Neutrophil (primary cell): ENCODE data around the gene HOXA4.

Experiments
- H3K27ac ChIP-seq: fragments of 200-600 bp; sonication (generic); 2 replicates; pipeline ENCODE4 v1.5.1; 2016; ENCODE audit warnings: mild to moderate bottlenecking, moderate library complexity
- H3K27me3 ChIP-seq: fragments of 200-600 bp; sonication (generic); 2 replicates; pipeline ENCODE4 v1.6.0; 2016; ENCODE audit warnings: mild to moderate bottlenecking
- H3K36me3 ChIP-seq: fragments of 200-600 bp; sonication (generic); 2 replicates; pipeline ENCODE4 v1.5.1; 2017
- H3K4me1 ChIP-seq, 2 experiments: fragments of 200-600 bp in 1 of 2; sonication (generic) in 1 of 2; 1 replicate in 1 of 2; 2 replicates in 1 of 2; pipeline versions ENCODE4 v1.5.1 to v1.6.1; 2013 to 2016; ENCODE audit warnings: low read depth in 1 of 2, low read length in 1 of 2, mild to moderate bottlenecking in 1 of 2, moderate library complexity in 1 of 2; ENCODE audit not compliant: control insufficient read depth in 1 of 2, insufficient read depth in 1 of 2
- H3K4me3 ChIP-seq, 2 experiments: fragments of 200-600 bp in 1 of 2; sonication (generic) in 1 of 2; 1 replicate in 1 of 2; 2 replicates in 1 of 2; pipeline ENCODE4 v1.5.1; 2013 to 2016; ENCODE audit warnings: low read depth in 1 of 2, low read length in 1 of 2, mild to moderate bottlenecking in 1 of 2, moderate library complexity in 1 of 2
- H3K9me3 ChIP-seq: fragments of 200-600 bp; sonication (generic); 2 replicates; pipeline ENCODE4 v1.5.1; 2016
- CTCF ChIP-seq: fragments of 200-600 bp; sonication (generic); IDR thresholded peaks from 2 replicates; pipeline ENCODE4 v1.5.1; 2016; ENCODE audit warnings: antibody characterized with exemption

The HOXA4 gene

GRCh38 chr7:27143023-27143949 is 12.7 kb upstream of the HOXA4 start, which contains the start of gene HOXA5:
Gene HOXA5, minus strand, starts transcription at chr7:27143681. Its CDS starts 74 bp downstream, at chr7:27143607.
- Histone ChIP-seq H3K4me3 (peak within 1 kb of the TSS; percentile 38 to 41), H3K27me3 (peaks cover 75% of the 10 kb centered on the region), H3K9me3 (no peaks in the 10 kb centered on the region), H3K4me1 (peaks cover 8 to 11% of the 10 kb centered on the region in 2 experiments), H3K36me3 (no peaks in the 10 kb centered on the region), H3K27ac (peak within 1 kb of the TSS; percentile 60)
- peak; percentile 45 for TF ChIP-seq CTCF

DNA sequence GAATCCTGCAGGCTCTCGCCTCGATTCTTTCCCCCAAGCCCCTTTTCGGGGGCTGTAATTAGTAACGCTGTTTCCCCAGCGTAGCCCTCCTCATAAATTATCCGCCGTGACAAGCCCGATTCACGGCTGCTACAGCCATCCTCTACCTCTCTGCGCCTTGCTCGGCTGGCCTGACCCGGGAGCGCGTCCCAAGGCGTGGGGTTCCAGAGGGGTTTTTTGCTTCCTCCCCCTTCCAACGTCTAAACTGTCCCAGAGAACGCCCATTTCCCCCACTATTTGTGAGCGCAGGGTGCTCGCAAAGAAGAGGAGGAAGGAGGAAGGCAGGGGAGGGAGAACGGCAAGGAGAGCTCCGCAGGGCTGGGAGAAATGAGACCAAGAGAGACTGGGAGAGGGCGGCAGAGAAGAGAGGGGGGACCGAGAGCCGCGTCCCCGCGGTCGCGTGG is 12.0 kb upstream of the HOXA4 start:
- H3K4me1 ChIP-seq: peaks cover 3 to 4% of the 10 kb centered on the region in 2 experiments
- no peaks in the 10 kb centered on the region for H3K9me3 ChIP-seq
- H3K4me3 ChIP-seq: peak overlapping the region; percentile 38 to 41
- peaks cover 75% of the 10 kb centered on the region for H3K27me3 ChIP-seq
- H3K36me3 ChIP-seq: no peaks in the 10 kb centered on the region
- TF ChIP-seq CTCF: no peak
- peak overlapping the region; percentile 60 for H3K27ac ChIP-seq

- H3K27me3 ChIP-seq: peaks cover 75% of the 10 kb centered on the region
- TF ChIP-seq CTCF: no peak
- no peaks in the 10 kb centered on the region for H3K36me3 ChIP-seq
- no peak overlapping the region for H3K27ac ChIP-seq
- no peaks in the 10 kb centered on the region for H3K4me1 ChIP-seq
- H3K4me3 ChIP-seq: peak overlapping the region; percentile 38 to 41
- no peaks in the 10 kb centered on the region for H3K9me3 ChIP-seq
These were observed 11.5 kb upstream of the HOXA4 start for GRCh38 chr7:27141923-27142579.

- Histone ChIP-seq H3K4me3 (no peak overlapping the region), H3K27me3 (peaks cover 75% of the 10 kb centered on the region), H3K9me3 (no peaks in the 10 kb centered on the region), H3K4me1 (no peaks in the 10 kb centered on the region), H3K27ac (no peak overlapping the region), H3K36me3 (no peaks in the 10 kb centered on the region)
- TF ChIP-seq CTCF: no peak
These were observed 10.8 kb upstream of the HOXA4 start for GRCh38 chr7:27141137-27141922.

DNA sequence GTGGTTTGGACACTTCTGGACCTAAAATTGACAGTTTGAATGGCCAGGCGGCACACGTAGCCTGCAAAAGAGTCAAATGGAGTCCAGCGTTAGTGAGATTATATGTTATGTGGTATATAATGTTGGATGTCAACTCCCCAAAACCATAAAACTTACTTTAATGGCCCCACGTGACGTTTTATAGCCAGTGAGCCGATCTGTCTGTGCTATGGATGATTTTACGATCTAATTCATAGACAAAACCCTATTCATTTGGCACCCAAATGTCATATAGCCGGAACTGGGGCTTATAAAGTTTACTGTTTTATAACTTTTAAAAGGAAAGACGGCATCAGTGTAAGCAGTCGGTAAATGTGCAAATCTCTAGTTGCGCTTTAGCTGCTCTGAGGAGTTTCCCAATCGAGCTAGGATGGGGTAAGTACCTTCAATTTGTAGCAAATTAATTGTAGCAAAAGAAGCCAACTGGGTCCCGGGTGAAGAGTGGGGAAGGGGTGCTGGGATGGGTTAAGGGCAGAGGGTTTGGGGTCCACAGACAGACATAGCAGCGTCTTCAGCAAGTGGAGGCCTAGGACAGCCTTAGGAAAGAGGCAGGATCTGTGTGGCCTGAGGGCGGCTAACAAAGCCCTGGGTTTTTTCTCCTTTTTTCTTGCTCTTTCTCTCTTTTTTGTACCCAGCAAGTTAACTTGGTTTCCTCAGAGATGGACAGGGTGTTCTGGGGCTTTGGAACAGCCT is 9.7 kb upstream of the HOXA4 start:
- no peak for TF ChIP-seq CTCF
- H3K9me3 ChIP-seq: no peaks in the 10 kb centered on the region
- H3K4me1 ChIP-seq: peaks cover 4 to 8% of the 10 kb centered on the region in 2 experiments
- H3K27me3 ChIP-seq: peaks cover 75% of the 10 kb centered on the region
- H3K4me3 ChIP-seq: no peak overlapping the region
- H3K36me3 ChIP-seq: no peaks in the 10 kb centered on the region
- no peak overlapping the region for H3K27ac ChIP-seq
